ENCODE results near the gene TP53TG5.

Gene TP53TG5

DNA sequence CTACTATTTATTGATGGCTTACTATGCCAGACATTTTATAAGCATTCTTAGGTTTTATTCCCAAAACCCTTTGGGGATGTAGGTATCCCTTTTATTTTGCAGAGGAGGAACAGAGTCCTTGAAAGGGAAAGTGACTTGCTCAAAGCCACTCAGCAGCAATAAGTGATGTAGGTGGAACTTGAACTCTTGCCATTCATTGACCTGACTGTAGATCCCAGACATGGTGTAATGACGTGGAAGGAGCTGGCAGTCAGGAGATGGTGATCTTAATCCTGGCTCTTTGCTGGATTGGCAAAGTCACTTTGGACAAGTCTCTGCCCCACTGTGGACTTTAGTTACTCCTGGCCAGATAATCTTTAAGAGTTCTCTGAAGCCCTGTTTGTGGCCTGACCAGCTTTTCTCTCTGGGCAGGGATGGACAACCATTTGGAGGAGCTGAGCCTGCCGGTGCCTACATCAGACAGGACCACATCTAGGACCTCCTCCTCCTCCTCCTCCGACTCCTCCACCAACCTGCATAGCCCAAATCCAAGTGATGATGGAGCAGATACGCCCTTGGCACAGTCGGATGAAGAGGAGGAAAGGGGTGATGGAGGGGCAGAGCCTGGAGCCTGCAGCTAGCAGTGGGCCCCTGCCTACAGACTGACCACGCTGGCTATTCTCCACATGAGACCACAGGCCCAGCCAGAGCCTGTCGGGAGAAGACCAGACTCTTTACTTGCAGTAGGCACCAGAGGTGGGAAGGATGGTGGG lies 31.6 kb upstream of the TP53TG5 start:
- TF ChIP-seq, protein P1, sequence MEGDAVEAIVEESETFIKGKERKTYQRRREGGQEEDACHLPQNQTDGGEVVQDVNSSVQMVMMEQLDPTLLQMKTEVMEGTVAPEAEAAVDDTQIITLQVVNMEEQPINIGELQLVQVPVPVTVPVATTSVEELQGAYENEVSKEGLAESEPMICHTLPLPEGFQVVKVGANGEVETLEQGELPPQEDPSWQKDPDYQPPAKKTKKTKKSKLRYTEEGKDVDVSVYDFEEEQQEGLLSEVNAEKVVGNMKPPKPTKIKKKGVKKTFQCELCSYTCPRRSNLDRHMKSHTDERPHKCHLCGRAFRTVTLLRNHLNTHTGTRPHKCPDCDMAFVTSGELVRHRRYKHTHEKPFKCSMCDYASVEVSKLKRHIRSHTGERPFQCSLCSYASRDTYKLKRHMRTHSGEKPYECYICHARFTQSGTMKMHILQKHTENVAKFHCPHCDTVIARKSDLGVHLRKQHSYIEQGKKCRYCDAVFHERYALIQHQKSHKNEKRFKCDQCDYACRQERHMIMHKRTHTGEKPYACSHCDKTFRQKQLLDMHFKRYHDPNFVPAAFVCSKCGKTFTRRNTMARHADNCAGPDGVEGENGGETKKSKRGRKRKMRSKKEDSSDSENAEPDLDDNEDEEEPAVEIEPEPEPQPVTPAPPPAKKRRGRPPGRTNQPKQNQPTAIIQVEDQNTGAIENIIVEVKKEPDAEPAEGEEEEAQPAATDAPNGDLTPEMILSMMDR (conservative IDR thresholded peaks at IDR 0.05; ENCODE audit: control insufficient read depth, insufficient read depth, low read depth, low read length): no peak
- no peak overlapping the region for H3K4me3 ChIP-seq (ENCODE audit: control insufficient read depth, low read depth, low read length)
- no peak for DNase-seq (ENCODE audit: low read depth)

DNA sequence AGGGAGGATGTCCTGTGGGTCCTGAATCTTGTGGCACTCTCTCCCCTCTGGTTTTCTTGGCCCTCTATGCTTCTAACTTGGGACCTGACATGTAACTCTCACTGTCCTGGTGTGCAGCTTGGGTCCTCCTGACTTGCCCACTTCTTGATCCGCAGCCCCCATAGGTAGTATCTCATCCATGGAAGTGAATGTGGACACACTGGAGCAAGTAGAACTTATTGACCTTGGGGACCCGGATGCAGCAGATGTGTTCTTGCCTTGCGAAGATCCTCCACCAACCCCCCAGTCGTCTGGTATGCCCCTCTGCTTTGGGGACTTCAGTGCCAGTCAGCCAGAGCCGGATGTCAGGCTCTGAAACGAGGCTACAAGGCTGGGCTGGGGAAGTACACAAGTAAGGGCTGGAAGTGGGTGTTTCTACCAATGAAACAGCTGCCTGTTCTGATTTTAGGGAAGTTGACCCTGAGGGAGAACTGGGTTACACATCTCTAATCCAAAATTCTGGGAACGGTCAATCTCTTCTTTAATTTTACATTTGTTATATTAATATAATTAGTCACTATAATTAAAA lies 30.6 kb upstream of the TP53TG5 start:
- TF ChIP-seq, protein P1 (conservative IDR thresholded peaks at IDR 0.05; ENCODE audit: control insufficient read depth, insufficient read depth, low read depth, low read length): no peak
- DNase-seq (ENCODE audit: low read depth): no peak
- no peak overlapping the region for H3K4me3 ChIP-seq (ENCODE audit: control insufficient read depth, low read depth, low read length)

DNA sequence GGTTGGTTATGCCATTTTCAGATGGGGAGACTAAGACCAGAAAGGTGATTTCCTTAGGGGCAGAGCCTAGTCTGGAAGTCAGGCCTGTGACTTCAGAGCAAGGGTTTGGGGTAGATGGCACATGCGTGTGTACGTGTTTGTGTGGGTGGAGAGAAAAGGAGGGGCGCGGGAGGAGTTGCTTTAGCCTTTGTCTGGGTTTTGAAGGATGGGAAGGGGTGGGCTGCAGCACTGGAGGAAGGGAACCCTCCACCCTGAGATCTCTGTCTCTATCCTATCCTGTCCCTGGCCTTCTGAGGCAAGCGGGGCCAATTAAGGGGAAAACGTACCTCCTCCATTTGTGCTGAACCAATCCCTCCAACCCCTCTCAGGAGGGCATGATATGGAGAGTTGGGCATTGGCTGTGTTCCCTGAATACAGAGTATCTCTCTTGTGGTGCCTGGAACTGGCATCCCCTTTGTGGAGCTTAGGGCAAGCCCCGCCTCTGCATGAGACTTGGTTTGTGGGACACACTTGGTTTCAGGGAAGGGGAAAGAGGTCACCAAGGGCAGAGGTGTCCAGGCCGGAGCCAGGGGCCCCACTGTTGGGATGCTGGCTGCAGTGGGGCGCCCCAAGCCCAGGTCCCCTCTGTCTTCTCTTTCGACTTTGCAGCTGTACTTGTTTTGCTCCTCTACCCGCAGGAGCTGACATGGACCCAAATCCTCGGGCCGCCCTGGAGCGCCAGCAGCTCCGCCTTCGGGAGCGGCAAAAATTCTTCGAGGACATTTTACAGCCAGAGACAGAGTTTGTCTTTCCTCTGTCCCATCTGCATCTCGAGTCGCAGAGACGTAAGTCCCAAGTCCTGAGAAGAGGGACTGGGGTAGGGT lies 29.9 kb upstream of the TP53TG5 start, which contains the start of gene DBNDD2:
DBNDD2 (plus strand) TSS at position 507 of the 863 bp plus-strand sequence; CDS start at position 686, 179 bp downstream.
- H3K4me3 ChIP-seq (ENCODE audit: control insufficient read depth, low read depth, low read length): peak within 1 kb of the TSS; percentile 47
- DNase-seq (ENCODE audit: low read depth): no peak
- TF ChIP-seq, protein P1 (conservative IDR thresholded peaks at IDR 0.05; ENCODE audit: control insufficient read depth, insufficient read depth, low read depth, low read length): no peak

DNA sequence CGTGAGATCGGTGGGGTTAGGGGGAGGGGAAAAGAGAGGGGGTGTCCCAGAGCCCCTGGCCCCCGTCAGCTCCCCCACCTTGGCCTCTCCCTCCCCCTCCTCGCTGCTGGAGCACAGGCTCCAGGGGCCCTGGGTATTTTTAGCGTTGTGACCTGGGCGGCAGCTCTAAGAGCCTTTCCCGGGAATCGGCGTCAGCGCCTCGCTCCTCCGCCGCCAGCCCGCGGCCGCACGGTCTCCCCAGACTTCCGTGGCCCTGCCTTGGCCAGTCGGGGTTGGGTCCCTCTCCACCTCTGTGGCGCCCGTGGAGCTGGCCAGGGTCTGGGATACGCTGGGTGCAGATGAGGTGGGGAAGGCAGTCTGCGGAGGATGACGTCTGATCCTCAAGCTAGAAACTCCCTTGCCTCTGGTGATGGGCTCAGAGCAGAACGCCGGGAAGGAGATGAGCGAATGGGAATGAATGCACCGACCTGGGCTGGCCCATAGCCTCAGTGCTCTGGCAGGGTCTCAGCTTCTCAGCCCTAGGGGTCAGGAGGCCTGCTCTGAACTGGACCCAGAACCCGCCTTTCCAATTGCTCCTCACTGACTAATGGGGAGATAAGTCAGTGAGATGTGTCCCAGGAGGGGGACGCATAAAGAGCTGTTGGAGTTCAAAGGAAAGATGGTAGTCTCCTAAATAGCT lies 29.1 kb upstream of the TP53TG5 start:
- peak; percentile 35 for DNase-seq (ENCODE audit: low read depth)
- peak overlapping the region; percentile 47 for H3K4me3 ChIP-seq (ENCODE audit: control insufficient read depth, low read depth, low read length)
- TF ChIP-seq, protein P1 (conservative IDR thresholded peaks at IDR 0.05; ENCODE audit: control insufficient read depth, insufficient read depth, low read depth, low read length): no peak

DNA sequence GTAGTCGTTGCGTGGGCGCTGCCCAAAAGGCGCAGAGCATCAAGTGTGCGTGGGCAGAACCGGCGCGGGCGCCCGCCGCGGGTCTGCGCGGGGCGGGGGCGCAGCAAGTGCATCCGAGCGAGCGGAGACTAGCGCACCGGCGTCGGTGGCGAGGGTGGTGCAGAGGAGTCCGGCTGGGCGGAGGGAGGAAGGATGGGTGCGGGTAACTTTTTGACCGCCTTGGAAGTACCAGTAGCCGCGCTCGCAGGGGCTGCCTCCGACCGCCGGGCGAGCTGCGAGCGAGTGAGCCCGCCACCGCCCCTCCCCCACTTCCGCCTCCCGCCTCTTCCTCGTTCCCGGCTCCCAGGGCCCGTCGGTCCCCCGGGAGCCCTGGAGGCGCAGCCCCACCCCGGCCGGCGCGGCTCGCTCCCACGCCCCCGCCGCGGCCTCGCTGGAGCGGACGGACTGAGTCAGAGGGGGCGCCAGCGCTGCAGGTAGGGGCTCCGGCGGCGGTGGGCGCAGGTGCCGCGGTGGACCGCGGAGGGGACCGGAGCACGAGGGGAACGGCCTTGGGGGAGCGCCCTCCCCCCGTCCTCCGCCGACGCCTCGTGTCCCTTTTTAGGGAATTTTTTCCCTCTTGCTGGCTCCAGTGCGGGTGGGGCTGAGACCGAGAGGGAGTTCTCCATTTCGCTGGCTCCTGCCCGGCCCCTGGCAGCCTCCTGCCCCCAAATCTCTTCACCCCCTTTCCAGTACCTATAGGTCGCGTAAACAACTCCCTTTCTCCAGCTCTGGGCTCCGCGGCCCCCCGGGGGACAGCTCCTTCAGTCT lies 28.3 kb upstream of the TP53TG5 start:
- TF ChIP-seq, protein P1 (conservative IDR thresholded peaks at IDR 0.05; ENCODE audit: control insufficient read depth, insufficient read depth, low read depth, low read length): no peak
- DNase-seq (ENCODE audit: low read depth): peak; percentile 30
- peak overlapping the region; percentile 47 for H3K4me3 ChIP-seq (ENCODE audit: control insufficient read depth, low read depth, low read length)

All from fibroblast of mammary gland (primary cell).